Activated CD4-positive, alpha-beta T cell treated with anti-CD3 and anti-CD28 coated beads, Interleukin-2, amount 10 ng/mL, durations not matched to agents 24 days and 14 days (primary cell): Measurements from ENCODE around the gene TMEM209. TPM values are rescaled to one million over a fixed set of nuclear protein-coding genes. Genes with fewer than 3 reads are reported as not detected.

Experiments used
- DNase-seq: peaks from one replicate; pipeline ENCODE4 v3.0.0; 2022
- H3K27ac Mint-ChIP-seq: one replicate; pipeline ENCODE4 v1.8.0; 2022; ENCODE audit warnings: mild to moderate bottlenecking, mixed read lengths
- H3K27me3 Mint-ChIP-seq: one replicate; pipeline ENCODE4 v1.8.0; 2022; ENCODE audit warnings: mixed read lengths
- H3K36me3 Mint-ChIP-seq: one replicate; pipeline ENCODE4 v1.8.0; 2022; ENCODE audit warnings: low read depth, mild to moderate bottlenecking, mixed read lengths
- H3K4me1 Mint-ChIP-seq: one replicate; pipeline ENCODE4 v1.8.0; 2021; ENCODE audit warnings: mixed read lengths
- H3K4me3 Mint-ChIP-seq: one replicate; pipeline ENCODE4 v1.8.0; 2022; ENCODE audit warnings: mild to moderate bottlenecking, moderate library complexity, mixed read lengths
- H3K9me3 Mint-ChIP-seq: one replicate; pipeline ENCODE4 v1.8.0; 2021; ENCODE audit warnings: mixed read lengths
- intact Hi-C: fragments of 100-400 bp; cut with micrococcal nuclease; formaldehyde crosslinking; loops from one replicate; pipeline ENCODE4 v1.15.1; 2023
- total RNA-seq: library from RNA; stranded (reverse); gene quantifications from 2 replicates; pipeline ENCODE4 v1.2.3, GENCODE V29; 2022

Gene TMEM209
- total RNA-seq, 1 donor from 2014 or later: 52.9 TPM

GRCh38 chr7:130178251-130178650 lies 27.0 kb downstream of the TMEM209 start:
- intact Hi-C loops: no loop called here
- H3K4me1 Mint-ChIP-seq: peaks cover 18% of the 10 kb centered on the region
- H3K9me3 Mint-ChIP-seq: no peaks in the 10 kb centered on the region
- H3K27ac Mint-ChIP-seq: no peak overlapping the region
- H3K27me3 Mint-ChIP-seq: no peaks in the 10 kb centered on the region
- H3K36me3 Mint-ChIP-seq: peaks cover 56% of the 10 kb centered on the region
- DNase-seq: no peak
- no peak overlapping the region for H3K4me3 Mint-ChIP-seq

GRCh38 chr7:130174237-130174959 lies 30.8 kb downstream of the TMEM209 start:
- peaks cover 51% of the 10 kb centered on the region for H3K36me3 Mint-ChIP-seq
- DNase-seq: no peak
- peaks cover 2% of the 10 kb centered on the region for H3K4me1 Mint-ChIP-seq

GRCh38 chr7:130162196-130162595 lies 43.0 kb downstream of the TMEM209 start:
- intact Hi-C loops: no loop called here
- Mint-ChIP-seq H3K36me3 (peaks cover 52% of the 10 kb centered on the region), H3K4me1 (no peaks in the 10 kb centered on the region), H3K9me3 (no peaks in the 10 kb centered on the region), H3K4me3 (no peak overlapping the region), H3K27ac (no peak overlapping the region), H3K27me3 (no peaks in the 10 kb centered on the region)
- peak; percentile 43 for DNase-seq

More at GRCh38 chr7:130174237-130174959, 30.8 kb downstream of the TMEM209 start:
- H3K9me3 Mint-ChIP-seq: no peaks in the 10 kb centered on the region
- H3K27ac Mint-ChIP-seq: no peak overlapping the region
- no peak overlapping the region for H3K4me3 Mint-ChIP-seq
- no peaks in the 10 kb centered on the region for H3K27me3 Mint-ChIP-seq
- intact Hi-C loops: no loop called here

- intact Hi-C loops: no loop called here
- peaks cover 46% of the 10 kb centered on the region for H3K36me3 Mint-ChIP-seq
- H3K27me3 Mint-ChIP-seq: peaks cover 1% of the 10 kb centered on the region
- DNase-seq: peak; percentile 45
- H3K4me3 Mint-ChIP-seq: no peak overlapping the region
- H3K9me3 Mint-ChIP-seq: no peaks in the 10 kb centered on the region
- no peaks in the 10 kb centered on the region for H3K4me1 Mint-ChIP-seq
- no peak overlapping the region for H3K27ac Mint-ChIP-seq
Measured at GRCh38 chr7:130160455-130160854, 44.8 kb downstream of the TMEM209 start.

GRCh38 chr7:130160023-130160422 lies 45.2 kb downstream of the TMEM209 start:
- Mint-ChIP-seq H3K4me3 (no peak overlapping the region), H3K4me1 (no peaks in the 10 kb centered on the region), H3K36me3 (peaks cover 46% of the 10 kb centered on the region), H3K27ac (no peak overlapping the region), H3K27me3 (peaks cover 1% of the 10 kb centered on the region), H3K9me3 (no peaks in the 10 kb centered on the region)
- DNase-seq: peak; percentile 31
- intact Hi-C loops: no loop called here

- Mint-ChIP-seq H3K27me3 (peaks cover 1% of the 10 kb centered on the region), H3K4me3 (no peak overlapping the region), H3K4me1 (no peaks in the 10 kb centered on the region), H3K27ac (no peak overlapping the region), H3K9me3 (no peaks in the 10 kb centered on the region), H3K36me3 (peaks cover 34% of the 10 kb centered on the region)
- DNase-seq: peak; percentile 41
- intact Hi-C loops: no loop called here
Measured at GRCh38 chr7:130157700-130158099, 47.5 kb downstream of the TMEM209 start.

- Mint-ChIP-seq H3K27me3 (peaks cover 1% of the 10 kb centered on the region), H3K9me3 (no peaks in the 10 kb centered on the region), H3K36me3 (peaks cover 27% of the 10 kb centered on the region), H3K4me1 (no peaks in the 10 kb centered on the region), H3K4me3 (no peak overlapping the region), H3K27ac (no peak overlapping the region)
- DNase-seq: no peak
- intact Hi-C loops: no loop called here
Measured at GRCh38 chr7:130156140-130156539, 49.1 kb downstream of the TMEM209 start.

- Mint-ChIP-seq H3K4me3 (no peak overlapping the region), H3K36me3 (peaks cover 14% of the 10 kb centered on the region), H3K27ac (no peak overlapping the region), H3K9me3 (no peaks in the 10 kb centered on the region), H3K27me3 (peaks cover 6% of the 10 kb centered on the region), H3K4me1 (no peaks in the 10 kb centered on the region)
- DNase-seq: no peak
- intact Hi-C loops: no loop called here
Measured at GRCh38 chr7:130154501-130155317, 50.5 kb downstream of the TMEM209 start.

- DNase-seq: no peak
- Mint-ChIP-seq H3K4me1 (no peaks in the 10 kb centered on the region), H3K27ac (no peak overlapping the region), H3K36me3 (peaks cover 9% of the 10 kb centered on the region), H3K4me3 (no peak overlapping the region), H3K9me3 (no peaks in the 10 kb centered on the region), H3K27me3 (peaks cover 10% of the 10 kb centered on the region)
- intact Hi-C loops: no loop called here
Measured at GRCh38 chr7:130154131-130154500, 51.1 kb downstream of the TMEM209 start.

GRCh38 chr7:130153211-130153908 lies 51.8 kb downstream of the TMEM209 start:
- no peaks in the 10 kb centered on the region for H3K9me3 Mint-ChIP-seq
- peaks cover 5% of the 10 kb centered on the region for H3K36me3 Mint-ChIP-seq
- H3K4me3 Mint-ChIP-seq: no peak overlapping the region
- no peaks in the 10 kb centered on the region for H3K4me1 Mint-ChIP-seq
- H3K27ac Mint-ChIP-seq: no peak overlapping the region
- DNase-seq: no peak
- intact Hi-C loops: no loop called here
- peaks cover 17% of the 10 kb centered on the region for H3K27me3 Mint-ChIP-seq

- no peak for DNase-seq
- Mint-ChIP-seq H3K27ac (no peak overlapping the region), H3K4me3 (no peak overlapping the region), H3K36me3 (no peaks in the 10 kb centered on the region), H3K9me3 (no peaks in the 10 kb centered on the region), H3K27me3 (peaks cover 21% of the 10 kb centered on the region), H3K4me1 (no peaks in the 10 kb centered on the region)
- intact Hi-C loops: no loop called here
Measured at GRCh38 chr7:130152493-130153210, 52.6 kb downstream of the TMEM209 start.

GRCh38 chr7:130151591-130152492 lies 53.4 kb downstream of the TMEM209 start:
- intact Hi-C loops: no loop called here
- Mint-ChIP-seq H3K27me3 (peaks cover 21% of the 10 kb centered on the region), H3K4me3 (no peak overlapping the region), H3K4me1 (no peaks in the 10 kb centered on the region), H3K9me3 (no peaks in the 10 kb centered on the region), H3K36me3 (no peaks in the 10 kb centered on the region), H3K27ac (no peak overlapping the region)
- DNase-seq: peak; percentile 73

GRCh38 chr7:130150587-130150986 lies 54.6 kb downstream of the TMEM209 start:
- no peak for DNase-seq
- H3K27ac Mint-ChIP-seq: peak overlapping the region; percentile 11

More at GRCh38 chr7:130150587-130150986, 54.6 kb downstream of the TMEM209 start:
- intact Hi-C loops: no loop called here
- no peaks in the 10 kb centered on the region for H3K4me1 Mint-ChIP-seq
- peaks cover 25% of the 10 kb centered on the region for H3K27me3 Mint-ChIP-seq
- H3K9me3 Mint-ChIP-seq: no peaks in the 10 kb centered on the region
- H3K4me3 Mint-ChIP-seq: no peak overlapping the region
- no peaks in the 10 kb centered on the region for H3K36me3 Mint-ChIP-seq
